Subcutaneous adipose tissue (tissue), 4 donors: ENCODE measurements around the gene RUFY4. TPM values are rescaled to one million over a fixed set of nuclear protein-coding genes. Genes with fewer than 3 reads are reported as not detected.

Source experiments
- CTCF ChIP-seq: fragments of 450-650 bp; IDR thresholded peaks from one replicate; pipeline ENCODE4 v1.5.1; 2016; ENCODE audit warnings: low read depth, mild to moderate bottlenecking, control low read depth, antibody characterized with exemption, moderate library complexity
- total RNA-seq, 4 donors: library from RNA; depleted of rRNA; stranded (reverse); fragments of >200 nt; gene quantifications; one replicate each; pipeline ENCODE4 v1.1.0, GENCODE V29; 2016

Gene RUFY4
- total RNA-seq, 4 donors from 2014 or later, result 0.85 to 2.4 TPM; not detected in 2

- TF ChIP-seq CTCF, result no peak
Measured at GRCh38 chr2:218032336-218033171, 36.5 kb upstream of the RUFY4 start.

GRCh38 chr2:218033208-218033589, 35.9 kb upstream of the RUFY4 start:
- TF ChIP-seq CTCF, result no peak

- TF ChIP-seq CTCF, result no peak
Measured at GRCh38 chr2:218033590-218034496, 35.2 kb upstream of the RUFY4 start.

GRCh38 chr2:218035463-218036100, 33.5 kb upstream of the RUFY4 start:
- no peak for TF ChIP-seq CTCF

GRCh38 chr2:218036371-218036770, 32.7 kb upstream of the RUFY4 start:
- TF ChIP-seq CTCF, result no peak

- no peak for TF ChIP-seq CTCF
Measured at GRCh38 chr2:218039171-218039570, 29.9 kb upstream of the RUFY4 start.

- no peak for TF ChIP-seq CTCF
Measured at GRCh38 chr2:218040883-218041282, 28.2 kb upstream of the RUFY4 start.
